ENCODE measurements around the gene AP2B1.

AP2B1 gene

DNA sequence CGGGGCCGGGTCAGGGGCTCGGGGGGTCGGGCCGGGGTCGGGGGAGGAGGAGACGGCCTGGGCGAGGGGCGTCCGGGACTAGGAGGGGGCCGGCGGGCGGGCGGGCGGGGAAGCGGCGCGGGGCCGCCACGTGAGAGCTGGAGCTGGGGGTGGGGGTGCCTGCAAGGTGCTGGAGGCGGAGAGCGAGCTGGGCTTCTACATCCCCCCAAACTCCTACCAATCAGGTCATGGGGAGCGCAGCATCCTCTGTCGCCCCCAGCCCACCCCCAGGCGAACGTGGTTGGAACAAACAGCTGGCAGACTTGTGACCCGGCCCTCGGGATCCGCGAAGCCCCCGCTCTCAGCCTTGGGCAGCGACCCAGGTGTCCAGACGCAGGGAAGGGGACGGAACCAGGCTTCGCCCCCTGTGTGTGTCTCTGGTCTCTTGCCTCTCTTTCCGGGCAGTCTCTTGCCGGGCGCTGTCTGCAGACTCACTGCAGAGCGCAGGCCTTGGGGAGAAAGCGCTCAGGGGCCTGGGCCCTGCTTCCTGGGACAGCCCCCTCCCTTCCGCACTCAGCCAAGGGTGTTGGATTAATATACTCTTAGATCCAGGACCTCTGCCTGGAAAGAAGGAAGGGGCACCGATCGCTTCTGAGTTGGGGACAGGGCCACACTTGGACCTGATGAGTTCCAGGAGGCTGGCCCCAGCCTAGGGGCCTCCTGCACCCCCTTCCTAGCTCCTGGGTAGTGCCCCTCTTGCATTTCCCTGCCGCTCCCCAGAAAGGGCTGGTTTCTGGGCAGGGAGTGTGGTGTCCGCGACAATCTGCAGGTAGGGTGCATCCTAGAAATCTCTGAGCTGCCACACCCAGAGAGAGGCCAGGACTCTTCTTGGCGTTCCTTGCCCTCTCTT, 145.0 kb downstream of the AP2B1 start:
- no peak for DNase-seq

DNA sequence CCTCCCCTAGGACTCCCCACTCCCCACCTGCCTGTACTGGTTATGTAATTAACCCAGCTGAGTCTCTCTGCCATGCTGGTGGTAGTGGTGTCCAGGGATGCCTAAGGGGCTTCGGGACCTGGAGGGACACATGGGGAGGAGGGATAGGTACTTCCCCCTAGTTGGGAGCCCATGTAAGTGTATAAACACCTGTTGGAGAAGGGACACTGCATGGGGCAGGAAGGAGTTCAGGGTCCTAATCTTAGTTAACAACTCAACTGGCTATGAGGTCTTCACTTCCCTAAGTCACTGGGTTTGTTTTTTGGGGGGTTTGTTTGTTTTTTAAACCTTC, 145.6 kb downstream of the AP2B1 start:
- no peak for DNase-seq

DNA sequence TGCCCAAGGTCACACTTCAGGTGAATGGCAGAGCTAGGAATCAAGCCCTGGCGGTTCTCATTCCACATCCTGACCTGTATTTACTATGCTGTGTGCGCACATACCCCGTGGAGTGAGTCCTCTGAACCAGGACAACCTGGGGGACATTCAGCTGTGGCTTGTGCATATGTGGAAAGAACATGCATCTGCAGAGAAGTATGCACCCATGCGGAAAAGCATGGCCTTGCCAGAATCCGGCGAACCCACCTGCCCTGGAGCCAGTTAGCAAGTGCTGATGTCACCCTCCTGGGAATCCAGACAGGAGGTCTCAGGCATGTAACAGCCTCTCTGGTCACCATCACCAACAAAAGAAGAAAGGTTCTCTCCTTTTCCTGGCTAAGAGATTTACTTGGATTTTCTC, 146.2 kb downstream of the AP2B1 start:
- DNase-seq, result no peak

DNA sequence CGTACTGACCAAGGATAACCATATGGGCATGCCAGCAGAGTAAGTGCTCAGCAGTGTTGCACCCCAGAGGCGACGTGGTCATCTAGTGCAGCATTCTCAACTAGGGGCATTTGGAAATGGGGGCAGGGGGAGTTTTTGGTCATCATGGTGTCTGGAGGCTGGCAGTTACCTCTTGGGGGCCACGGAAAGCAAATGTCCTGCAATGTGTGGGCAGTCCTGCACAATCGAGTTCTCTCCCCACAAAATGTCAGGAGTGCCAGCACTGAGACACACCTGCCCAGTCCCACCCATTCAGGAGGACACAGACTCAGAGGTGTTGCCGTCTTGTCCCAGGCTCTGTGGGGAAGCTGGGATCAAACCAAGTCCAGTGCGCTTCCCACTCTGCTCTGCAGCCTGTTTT, 147.3 kb downstream of the AP2B1 start:
- no peak for DNase-seq

DNA sequence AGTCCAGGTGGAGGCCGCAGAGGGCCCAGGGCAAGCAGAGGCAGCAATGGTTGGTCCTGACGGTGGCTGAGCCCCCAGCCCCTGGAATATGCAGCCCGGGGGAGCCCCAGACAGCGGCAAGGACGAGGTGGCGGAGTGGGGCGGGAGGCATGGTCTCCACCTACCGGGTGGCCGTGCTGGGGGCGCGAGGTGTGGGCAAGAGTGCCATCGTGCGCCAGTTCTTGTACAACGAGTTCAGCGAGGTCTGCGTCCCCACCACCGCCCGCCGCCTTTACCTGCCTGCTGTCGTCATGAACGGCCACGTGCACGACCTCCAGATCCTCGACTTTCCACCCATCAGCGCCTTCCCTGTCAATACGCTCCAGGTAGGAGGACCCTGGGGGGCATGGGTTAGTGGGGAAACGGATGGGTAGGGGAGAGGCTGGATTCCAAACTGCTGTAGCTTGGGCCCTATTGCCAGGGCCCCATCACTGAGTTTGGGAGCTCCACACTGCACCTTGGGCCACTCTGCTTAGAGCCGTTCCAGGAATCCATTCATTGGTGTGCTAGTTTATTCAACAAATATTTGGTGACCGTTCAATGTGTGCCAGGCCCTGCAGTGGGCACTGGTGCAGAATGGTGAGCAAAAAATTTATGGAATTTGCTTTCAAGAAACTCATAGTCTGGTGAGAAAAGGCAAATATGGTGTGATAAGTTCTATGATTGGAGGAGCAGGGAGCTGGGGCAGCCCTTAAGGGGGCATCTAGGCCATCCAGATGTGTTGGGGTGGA, 148.1 kb downstream of the AP2B1 start:
- no peak for DNase-seq

DNA sequence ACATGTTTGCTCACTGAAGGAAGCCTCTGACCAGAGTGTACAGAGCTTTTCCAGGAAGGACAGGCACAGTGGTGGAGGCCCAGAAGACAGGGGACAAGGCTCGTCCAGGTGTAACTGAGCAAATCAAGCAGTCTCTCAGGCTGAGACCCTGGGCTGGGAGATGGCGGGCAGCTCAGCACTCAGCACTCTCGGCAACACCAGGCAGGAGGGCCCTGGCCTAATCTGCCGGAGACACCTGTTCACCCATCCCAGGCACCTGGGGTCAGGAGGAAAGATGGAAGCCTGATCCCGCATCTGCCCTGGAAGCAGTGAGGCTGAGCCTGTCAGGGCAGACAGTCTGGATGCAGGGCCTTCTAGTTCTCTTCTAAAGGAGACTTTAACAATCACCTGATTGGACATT, 149.1 kb downstream of the AP2B1 start:
- no peak for DNase-seq

DNA sequence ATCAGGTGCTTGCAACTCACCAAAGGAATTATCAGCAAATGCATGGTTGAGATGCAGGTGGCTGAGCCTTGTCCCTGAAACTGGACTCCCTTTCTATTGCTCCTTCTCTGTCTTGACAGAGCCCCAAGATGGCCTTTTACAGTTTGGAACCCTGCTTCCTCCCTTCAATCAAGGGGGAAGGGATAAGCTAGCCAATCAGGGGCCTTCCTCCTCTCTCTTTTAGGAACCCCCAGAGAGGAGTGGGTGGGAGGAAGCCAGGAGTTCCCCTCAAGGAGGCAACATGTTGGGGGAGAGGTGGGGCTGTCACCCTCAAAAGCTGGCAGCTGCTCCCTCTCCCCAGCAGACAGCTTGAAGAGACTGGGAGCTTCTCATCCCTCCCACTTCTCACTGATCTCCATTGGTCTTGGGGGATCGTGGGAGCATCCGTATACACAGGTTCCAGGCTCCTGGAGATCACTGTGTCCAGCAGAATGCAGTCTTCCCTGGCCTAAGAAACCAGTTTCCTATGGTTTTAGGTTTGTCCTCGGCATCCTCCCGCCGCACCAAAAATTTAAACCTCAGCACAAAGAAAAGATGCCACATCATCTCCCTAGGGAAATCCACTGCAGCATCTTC, 151.5 kb downstream of the AP2B1 start:
- no peak for DNase-seq

DNA sequence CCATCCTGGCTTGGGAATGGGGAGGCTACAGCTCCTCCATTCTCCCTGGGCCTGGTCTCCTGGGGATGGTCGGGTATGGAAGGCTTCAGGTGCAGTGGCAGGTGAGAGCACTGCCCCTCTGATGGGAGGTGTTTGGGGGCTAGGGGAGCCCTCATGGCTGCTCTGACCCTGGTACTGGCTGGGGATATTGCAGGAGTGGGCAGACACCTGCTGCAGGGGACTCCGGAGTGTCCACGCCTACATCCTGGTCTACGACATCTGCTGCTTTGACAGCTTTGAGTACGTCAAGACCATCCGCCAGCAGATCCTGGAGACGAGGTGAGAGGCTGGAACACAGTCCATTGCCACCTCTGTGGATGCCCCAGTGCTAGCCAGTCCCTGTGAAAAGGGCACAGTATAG, 153.1 kb downstream of the AP2B1 start:
- DNase-seq, result no peak

DNA sequence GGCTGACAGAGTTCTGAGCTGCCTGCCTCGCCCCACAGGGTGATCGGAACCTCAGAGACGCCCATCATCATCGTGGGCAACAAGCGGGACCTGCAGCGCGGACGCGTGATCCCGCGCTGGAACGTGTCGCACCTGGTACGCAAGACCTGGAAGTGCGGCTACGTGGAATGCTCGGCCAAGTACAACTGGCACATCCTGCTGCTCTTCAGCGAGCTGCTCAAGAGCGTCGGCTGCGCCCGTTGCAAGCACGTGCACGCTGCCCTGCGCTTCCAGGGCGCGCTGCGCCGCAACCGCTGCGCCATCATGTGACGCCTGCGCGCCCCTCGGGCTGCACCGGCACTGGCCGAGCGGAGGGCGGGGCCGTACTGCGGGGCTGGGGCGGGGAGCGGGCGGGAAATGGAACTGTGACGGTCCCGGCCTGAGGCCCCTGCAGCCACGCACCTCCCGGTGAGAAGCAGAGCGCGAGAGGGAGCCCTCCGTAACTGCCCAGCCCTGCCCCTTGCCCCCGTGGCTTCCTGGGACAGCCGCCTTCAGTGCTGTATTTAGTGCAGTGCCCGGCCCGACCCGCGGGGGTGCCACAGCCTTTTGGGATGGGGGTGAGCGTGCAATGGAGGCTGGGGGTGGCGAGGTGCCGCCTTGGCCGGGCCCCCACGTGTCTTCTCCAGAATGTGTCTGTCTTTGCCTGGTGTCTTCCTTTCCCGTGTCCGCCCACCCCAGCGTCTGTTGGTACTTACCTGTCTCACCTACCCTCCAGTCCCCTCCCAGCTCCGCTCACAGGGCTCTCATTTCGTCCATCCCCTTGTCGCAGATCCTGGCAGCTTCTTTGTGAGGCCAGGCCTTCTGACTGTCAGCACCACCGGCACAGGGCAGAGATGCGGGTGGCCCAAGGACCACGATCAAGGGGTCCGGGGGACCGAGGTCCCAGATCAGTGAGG, 154.1 kb downstream of the AP2B1 start:
- DNase-seq, result peak; percentile 10

DNA sequence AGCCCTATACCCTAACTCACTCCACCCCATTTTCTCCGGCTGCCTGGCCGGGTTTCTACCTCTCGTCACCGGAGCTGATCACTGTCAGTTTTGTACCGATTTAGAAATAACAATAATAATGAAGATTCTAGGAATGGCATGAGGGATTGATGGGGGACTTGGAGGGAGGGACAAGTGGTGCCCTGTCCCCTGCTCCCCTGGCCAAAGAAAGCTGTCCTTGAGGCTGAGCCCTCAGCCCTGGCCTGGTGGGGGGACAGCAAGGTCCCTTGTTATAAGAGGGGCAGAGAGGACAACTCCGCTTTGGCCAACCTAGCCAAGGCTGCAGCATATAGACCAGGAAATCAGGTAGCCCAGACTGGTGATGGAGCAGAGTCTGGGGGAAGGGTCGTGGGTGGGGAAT, 155.4 kb downstream of the AP2B1 start:
- DNase-seq, result no peak

DNA sequence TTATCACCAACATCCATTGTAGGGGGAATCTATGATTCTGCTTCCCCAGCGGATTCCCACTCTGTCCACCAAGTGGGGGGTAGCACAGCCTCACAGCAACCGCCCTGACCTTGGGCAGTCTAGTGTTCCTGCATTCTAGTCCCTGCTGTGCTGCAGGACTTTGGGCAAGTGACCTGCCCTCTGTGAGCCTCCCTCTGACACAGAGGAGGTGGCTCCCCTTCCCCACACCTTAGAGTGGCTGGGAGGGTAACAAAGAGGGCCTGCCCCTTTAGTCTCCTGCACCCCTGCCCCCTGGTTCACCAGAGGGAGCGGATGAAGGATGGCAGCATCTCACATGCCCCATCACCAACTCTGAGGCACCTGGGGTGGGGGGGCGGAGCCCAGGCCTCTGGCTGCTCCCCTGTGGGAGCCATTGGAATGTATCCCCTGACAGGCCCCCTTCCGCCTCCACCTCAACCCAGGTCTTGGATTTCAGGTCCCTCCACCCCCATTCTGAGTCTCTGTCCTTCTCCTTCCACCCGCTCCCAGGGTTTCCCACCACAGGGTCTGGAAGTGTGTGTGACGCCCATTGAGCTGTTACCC, 155.9 kb downstream of the AP2B1 start:
- DNase-seq, result no peak

DNA sequence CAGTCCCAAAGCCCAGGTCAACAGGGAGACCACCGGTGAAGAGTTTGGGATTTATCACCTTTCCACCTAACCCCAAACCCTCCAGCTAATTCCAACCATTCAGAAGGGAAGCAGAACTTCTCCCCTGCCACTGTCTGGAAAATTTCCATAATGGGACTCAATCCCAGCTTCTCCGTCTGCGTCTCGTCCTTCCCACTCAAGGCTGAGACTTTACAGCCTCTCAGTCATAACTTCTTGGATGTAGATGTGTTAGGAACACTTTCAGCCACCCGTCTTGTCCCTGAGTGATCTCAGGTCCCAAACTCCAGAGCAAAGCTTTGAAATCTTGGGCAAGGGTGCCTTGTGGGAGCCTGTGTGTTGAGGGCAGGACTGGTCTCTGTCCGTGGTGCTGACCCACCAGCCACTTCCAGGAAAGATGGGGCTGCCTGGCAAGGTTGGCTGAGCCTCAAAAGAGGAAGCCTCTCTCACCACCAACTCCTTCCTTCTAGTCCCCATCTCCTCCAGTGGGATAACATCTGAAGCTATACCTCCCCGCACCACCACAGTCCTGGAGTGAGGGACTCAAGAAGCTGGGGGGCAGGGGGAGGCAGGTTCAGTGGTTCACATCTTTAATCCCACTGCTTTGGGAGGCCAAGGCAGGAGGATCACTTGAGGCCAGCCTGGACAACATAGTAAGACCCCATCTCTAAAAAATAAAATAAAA, 156.7 kb downstream of the AP2B1 start:
- no peak for DNase-seq

DNA sequence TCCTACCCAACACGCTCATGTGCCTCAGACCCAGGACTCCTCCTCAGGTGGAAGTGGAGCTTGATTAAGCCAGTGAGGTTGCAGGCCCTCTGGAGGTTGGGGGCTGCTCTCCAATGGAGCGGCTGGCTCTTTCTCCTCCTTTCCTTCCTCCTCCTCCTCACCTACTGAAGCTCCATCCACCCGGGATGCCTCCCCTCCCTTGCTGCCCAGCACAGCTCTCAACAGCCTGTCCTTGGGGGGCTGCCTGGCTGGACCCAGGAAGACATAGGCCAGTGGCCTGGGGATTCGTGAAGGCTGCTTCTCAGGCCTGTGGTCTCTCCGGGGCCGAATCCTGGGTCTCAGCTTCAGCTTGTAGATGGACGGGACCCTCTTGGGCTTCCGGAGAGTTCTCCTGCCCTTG, 157.7 kb downstream of the AP2B1 start:
- DNase-seq, result no peak

DNA sequence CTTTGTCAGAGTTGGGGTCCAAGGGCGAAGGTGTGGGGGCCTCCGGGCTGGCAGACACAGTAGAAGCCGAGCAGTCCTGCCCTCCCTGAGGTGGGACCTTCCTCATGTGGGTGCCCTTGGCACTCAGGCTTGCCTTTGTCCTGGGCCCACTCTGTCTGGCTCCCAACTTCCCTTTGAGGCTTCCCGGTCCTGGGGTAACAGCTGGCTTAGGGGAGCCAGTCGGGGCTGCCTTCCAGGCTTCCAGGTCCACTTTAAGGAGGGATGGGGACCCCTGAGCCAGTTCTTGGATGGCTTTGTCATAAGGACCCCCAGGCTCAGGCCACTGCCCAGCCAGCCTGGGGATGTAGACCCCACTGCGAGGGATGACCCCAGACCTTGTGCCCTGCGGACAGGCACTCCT, 158.1 kb downstream of the AP2B1 start:
- DNase-seq, result no peak

DNA sequence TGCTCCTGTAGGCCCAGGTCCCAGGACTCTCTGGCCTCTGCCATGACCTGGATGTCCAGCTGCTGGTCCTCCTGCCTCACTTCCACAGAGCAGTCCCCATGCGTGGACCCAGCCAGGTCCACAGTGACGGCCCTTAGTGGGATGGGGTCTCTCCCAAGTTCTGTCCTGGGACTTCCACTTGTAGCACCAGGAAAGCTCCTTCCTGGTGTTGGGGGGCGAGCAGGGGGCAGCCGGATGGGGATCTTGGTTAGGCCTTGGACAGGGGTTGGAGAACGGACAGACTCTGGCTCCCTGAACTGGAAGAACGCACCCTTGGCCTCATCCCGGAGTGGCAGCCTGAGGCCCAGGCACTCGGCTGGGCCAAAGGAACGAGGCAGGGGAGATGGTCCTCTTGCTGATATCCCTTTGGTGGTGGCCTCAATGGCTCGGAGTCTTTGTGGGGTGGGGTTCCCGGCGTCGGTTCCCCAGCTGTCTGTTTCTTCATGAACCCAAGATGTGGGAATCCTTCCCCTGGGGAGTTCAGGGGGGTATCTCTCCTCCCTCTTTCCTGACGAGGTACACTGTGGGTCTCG, 158.7 kb downstream of the AP2B1 start:
- no peak for DNase-seq

DNA sequence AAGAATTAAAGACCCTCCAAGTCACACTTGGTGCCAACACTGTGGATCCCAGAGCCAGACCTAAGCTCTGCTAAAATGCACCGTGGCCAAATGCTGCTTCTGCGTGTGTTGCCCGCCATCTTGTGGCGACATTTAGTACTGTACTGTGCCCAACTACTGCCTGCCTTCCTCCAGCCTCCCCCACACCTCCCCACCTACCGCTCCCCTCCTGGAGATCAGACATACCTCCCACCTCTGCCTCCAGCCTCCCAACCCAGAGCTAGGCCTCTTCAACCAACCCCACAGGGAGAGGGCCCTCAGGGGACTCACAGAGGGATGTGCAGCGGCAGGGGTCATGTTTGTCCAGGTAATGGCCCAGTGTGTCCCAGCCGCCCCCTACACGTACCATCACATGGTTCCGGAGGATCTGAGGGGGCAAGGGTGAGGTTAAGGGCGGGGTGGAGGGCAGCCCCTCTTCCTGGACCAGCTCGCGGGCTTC, 160.5 kb downstream of the AP2B1 start:
- DNase-seq, result peak; percentile 71

DNA sequence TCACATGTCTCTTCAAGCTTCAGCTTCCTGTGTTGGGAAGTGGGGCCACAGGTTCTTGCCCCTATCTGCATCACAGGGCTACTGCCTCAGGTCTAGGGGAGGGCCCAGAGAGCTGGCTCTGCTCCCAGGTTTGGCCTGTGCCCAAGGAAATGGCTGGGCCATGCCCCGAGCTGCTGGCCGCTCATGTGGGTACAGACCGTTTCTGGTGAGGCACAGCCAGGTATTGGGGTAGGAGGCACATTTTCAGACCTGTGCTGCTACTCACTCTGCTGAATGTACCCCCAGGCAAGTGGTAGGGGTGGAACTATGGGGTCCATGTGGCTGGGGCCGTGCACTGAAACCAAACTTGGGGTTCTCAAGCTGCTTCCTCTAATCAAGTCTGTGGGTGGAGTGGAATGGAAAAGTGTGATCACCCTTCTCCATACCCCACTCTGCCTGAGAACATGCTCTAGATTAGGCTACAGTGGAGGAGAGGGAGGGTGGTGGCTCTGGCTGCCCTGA, 161.3 kb downstream of the AP2B1 start:
- DNase-seq, result peak; percentile 3

DNA sequence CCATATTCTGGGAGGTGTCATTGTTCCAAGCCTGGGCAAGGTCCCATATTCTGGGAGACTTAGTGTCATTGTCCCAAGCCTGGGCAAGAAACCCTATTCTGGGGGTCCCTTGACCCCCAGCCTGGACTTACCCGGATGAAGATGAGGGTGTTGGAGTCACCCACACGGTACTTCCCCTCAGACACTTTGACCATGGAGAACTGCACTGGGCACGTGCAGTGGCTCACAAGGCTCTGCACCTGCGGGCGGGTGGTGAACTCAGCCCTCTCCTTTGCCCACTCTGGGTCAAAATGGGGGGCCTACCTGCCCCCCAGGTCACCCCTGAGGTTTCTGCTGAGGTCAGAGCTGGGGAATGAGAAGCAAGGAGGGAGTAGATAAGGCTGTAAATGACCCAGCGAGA, 161.9 kb downstream of the AP2B1 start:
- no peak for DNase-seq

DNA sequence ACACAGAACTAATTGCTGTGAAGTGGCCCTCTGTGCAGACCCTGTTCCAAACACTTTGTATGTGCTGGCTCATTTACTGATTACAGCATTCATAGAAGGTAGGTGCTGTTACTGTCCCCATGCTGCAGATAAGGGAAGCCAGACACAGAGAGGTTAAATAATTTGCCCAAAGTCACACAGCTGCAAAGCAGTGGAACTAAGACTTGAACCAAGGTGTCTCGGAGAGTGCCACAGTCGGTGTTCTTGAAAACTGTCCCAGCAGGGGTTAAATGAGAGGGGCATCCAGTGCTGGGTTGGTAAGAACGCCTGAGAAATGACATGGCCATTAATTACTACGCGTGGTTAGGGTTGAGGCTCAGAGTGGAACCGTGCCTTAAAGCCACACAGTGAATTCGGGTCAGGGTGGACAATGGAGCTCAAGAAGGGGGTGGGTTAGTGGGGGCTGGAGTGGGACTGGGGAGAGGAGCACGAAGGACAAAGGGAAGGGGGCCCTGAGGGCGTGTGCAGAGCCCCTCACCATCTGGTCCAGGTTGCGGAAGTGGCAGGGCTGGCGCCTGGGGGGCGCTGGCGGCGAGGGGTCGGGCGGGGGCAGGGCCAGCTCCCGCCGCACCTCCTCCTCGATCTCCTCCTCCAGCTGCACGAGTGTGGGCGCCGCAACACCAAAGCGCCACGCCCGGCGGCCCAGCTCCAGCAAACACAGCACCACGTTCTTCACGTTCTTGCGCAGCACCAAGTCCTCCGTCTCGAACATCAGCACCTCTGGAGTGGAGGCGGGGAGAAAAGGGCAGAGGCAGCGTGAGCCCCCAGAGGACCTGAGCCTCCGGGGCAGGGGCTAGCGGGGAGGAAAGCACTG, 162.7 kb downstream of the AP2B1 start:
- DNase-seq, result peak; percentile 6

Data from NCI-H1092 treated with DMSO at 0.1 percent for 48 hours (cell line).